Central memory CD8-positive, alpha-beta T cell (primary cell): ENCODE data around the gene ZNF780B.
"Not testable (repeated sequence)": the region's sequence is repeated elsewhere in the genome, so short reads cannot be mapped to it uniquely, and the experiment has no call there.

Experiments used
- ATAC-seq: fragments of 150-1000 bp; cut with Tn5 transposase; replicated peaks from 2 replicates; pipeline ENCODE4 v1.10.0; 2022; ENCODE audit warnings: mild to moderate bottlenecking, moderate FRiP score, moderate number of reproducible peaks; ENCODE audit not compliant: poor library complexity, severe bottlenecking; ENCODE audit errors: extremely low read depth
- DNase-seq, 2 donors: peaks; one replicate each; pipeline ENCODE4 v3.0.0; 2021; ENCODE audit warnings: low spot score in 2 of 2
- H3K27ac Mint-ChIP-seq: one replicate; pipeline ENCODE4 v1.8.0; 2022; ENCODE audit warnings: low read depth, mild to moderate bottlenecking, moderate library complexity, mixed read lengths
- H3K27me3 Mint-ChIP-seq: one replicate; pipeline ENCODE4 v1.8.0; 2022; ENCODE audit warnings: mixed read lengths
- H3K36me3 Mint-ChIP-seq: one replicate; pipeline ENCODE4 v1.8.0; 2022; ENCODE audit warnings: mild to moderate bottlenecking, moderate library complexity, mixed read lengths; ENCODE audit not compliant: insufficient read depth
- H3K4me1 Mint-ChIP-seq: one replicate; pipeline ENCODE4 v1.8.0; 2022; ENCODE audit warnings: mixed read lengths
- H3K4me3 Mint-ChIP-seq: one replicate; pipeline ENCODE4 v1.8.0; 2022; ENCODE audit warnings: mild to moderate bottlenecking, moderate library complexity, mixed read lengths
- H3K9me3 Mint-ChIP-seq: one replicate; pipeline ENCODE4 v1.8.0; 2022; ENCODE audit warnings: mixed read lengths

ZNF780B gene

DNA sequence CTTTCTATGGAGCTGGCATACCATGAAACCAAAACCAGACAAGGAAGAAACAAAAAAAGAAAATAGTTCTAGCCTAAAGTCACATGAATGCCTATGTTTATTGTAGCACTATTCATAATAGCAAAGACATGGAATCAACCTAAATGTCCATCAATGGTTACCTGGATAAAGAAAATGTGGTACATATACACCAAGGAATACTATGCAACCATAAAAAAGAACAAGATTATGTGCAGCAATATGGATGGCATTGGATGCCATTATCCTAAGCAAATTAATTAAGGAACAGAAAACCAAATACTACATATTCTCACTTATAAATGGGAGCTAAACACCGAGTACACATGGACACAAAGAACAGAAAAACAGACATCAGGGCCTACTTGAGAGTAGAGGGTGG lies 24.3 kb upstream of the ZNF780B start:
- ATAC-seq: no peak
- H3K27me3 Mint-ChIP-seq: no peaks in the 10 kb centered on the region
- H3K9me3 Mint-ChIP-seq: peaks cover 27% of the 10 kb centered on the region
- no peak overlapping the region for H3K4me3 Mint-ChIP-seq
- H3K4me1 Mint-ChIP-seq: peaks cover 5% of the 10 kb centered on the region
- DNase-seq: no peak
- H3K36me3 Mint-ChIP-seq: peaks cover 82% of the 10 kb centered on the region
- H3K27ac Mint-ChIP-seq: peak overlapping the region; percentile 35

- peaks cover 76% of the 10 kb centered on the region for H3K36me3 Mint-ChIP-seq
- H3K4me1 Mint-ChIP-seq: peaks cover 5% of the 10 kb centered on the region
- peaks cover 27% of the 10 kb centered on the region for H3K9me3 Mint-ChIP-seq
- no peak overlapping the region for H3K27ac Mint-ChIP-seq
- ATAC-seq (no peak), DNase-seq (no peak)
- no peak overlapping the region for H3K4me3 Mint-ChIP-seq
- H3K27me3 Mint-ChIP-seq: no peaks in the 10 kb centered on the region
Measured at GRCh38 chr19:40078377-40078776, 22.3 kb upstream of the ZNF780B start.

- Mint-ChIP-seq H3K36me3 (peaks cover 9% of the 10 kb centered on the region), H3K4me3 (no peak overlapping the region), H3K27ac (no peak overlapping the region), H3K4me1 (no peaks in the 10 kb centered on the region), H3K9me3 (peaks cover 5% of the 10 kb centered on the region), H3K27me3 (no peaks in the 10 kb centered on the region)
- no peak for DNase-seq
- ATAC-seq: no peak
Measured at GRCh38 chr19:40070058-40070457, 14.0 kb upstream of the ZNF780B start.

GRCh38 chr19:40059624-40060023 lies 3.6 kb upstream of the ZNF780B start:
- no peak for ATAC-seq

GRCh38 chr19:40057166-40057565 lies 1.1 kb upstream of the ZNF780B start:
- Mint-ChIP-seq H3K4me3 (peak overlapping the region; percentile 13), H3K4me1 (peaks cover 46% of the 10 kb centered on the region), H3K36me3 (peaks cover 7% of the 10 kb centered on the region), H3K9me3 (peaks cover 14% of the 10 kb centered on the region), H3K27me3 (peaks cover 14% of the 10 kb centered on the region), H3K27ac (no peak overlapping the region)
- no peak for DNase-seq
- no peak for ATAC-seq

More at GRCh38 chr19:40059624-40060023, 3.6 kb upstream of the ZNF780B start:
- Mint-ChIP-seq H3K36me3 (peaks cover 7% of the 10 kb centered on the region), H3K9me3 (peaks cover 30% of the 10 kb centered on the region), H3K4me3 (no peak overlapping the region), H3K27me3 (peaks cover 14% of the 10 kb centered on the region), H3K4me1 (peaks cover 21% of the 10 kb centered on the region), H3K27ac (no peak overlapping the region)
- no peak for DNase-seq

DNA sequence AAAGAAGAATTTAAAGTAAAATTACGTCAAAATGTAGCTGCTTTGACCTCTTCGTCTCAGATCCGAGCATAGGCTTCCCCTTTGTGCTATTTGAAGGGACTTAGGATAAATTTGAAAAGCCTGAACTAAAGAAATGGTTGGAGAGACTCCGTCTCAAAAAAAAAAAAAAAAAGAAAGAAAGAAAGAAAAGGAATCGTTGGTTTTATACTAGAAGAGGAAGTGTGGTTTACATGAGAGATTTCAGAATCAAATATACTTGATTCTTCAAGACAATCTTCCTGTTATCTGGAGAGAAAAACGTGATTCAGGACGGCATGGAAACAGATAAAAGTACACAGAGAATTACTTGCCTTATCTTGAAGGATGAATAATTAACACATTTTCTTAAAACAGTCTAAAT lies 474 bp upstream of the ZNF780B start:
- peak; percentile 9 for ATAC-seq
- Mint-ChIP-seq H3K36me3 (peaks cover 7% of the 10 kb centered on the region), H3K4me3 (peak overlapping the region; percentile 99), H3K27me3 (peaks cover 14% of the 10 kb centered on the region), H3K4me1 (peaks cover 48% of the 10 kb centered on the region), H3K27ac (peak overlapping the region; percentile 97), H3K9me3 (peaks cover 14% of the 10 kb centered on the region)
- no peak for DNase-seq

DNA sequence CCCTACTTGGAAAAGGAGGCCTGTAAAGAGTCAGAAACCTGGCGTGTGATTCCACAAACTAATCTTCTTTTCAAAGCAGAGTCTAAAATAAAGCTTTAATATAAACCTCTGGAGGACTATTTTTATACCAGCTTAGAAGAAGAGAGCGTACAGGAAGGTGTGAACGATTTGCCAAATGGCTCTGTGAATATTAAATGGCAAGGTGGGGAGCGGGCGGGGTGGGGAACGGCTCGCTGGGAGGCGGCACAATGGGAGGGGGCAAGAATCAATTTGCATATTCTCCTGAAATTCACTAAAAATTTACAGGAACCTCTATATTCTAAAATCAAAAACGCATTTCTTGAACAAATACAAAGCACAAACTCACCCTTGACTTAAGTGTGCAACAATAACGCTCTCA lies 982 bp downstream of the ZNF780B start:
- H3K9me3 Mint-ChIP-seq: peaks cover 13% of the 10 kb centered on the region
- H3K4me1 Mint-ChIP-seq: peaks cover 53% of the 10 kb centered on the region
- H3K27me3 Mint-ChIP-seq: peaks cover 13% of the 10 kb centered on the region
- peaks cover 11% of the 10 kb centered on the region for H3K36me3 Mint-ChIP-seq
- H3K4me3 Mint-ChIP-seq: peak overlapping the region; percentile 99
- no peak for DNase-seq
- H3K27ac Mint-ChIP-seq: no peak overlapping the region
- ATAC-seq: no peak

GRCh38 chr19:40054632-40055031 lies 1.4 kb downstream of the ZNF780B start:
- Mint-ChIP-seq H3K9me3 (peaks cover 9% of the 10 kb centered on the region), H3K4me3 (peak overlapping the region; percentile 99), H3K27ac (no peak overlapping the region), H3K36me3 (peaks cover 11% of the 10 kb centered on the region), H3K27me3 (peaks cover 9% of the 10 kb centered on the region), H3K4me1 (peaks cover 53% of the 10 kb centered on the region)
- DNase-seq (no peak), ATAC-seq (no peak)

- DNase-seq (no peak), ATAC-seq (no peak)
- H3K36me3 Mint-ChIP-seq: peaks cover 17% of the 10 kb centered on the region
- H3K9me3 Mint-ChIP-seq: no peaks in the 10 kb centered on the region
- H3K27ac Mint-ChIP-seq: no peak overlapping the region
- H3K4me1 Mint-ChIP-seq: peaks cover 57% of the 10 kb centered on the region
- no peak overlapping the region for H3K4me3 Mint-ChIP-seq
- no peaks in the 10 kb centered on the region for H3K27me3 Mint-ChIP-seq
Measured at GRCh38 chr19:40053491-40053890, 2.5 kb downstream of the ZNF780B start.

- not testable (repeated sequence) for H3K27ac Mint-ChIP-seq
Measured at GRCh38 chr19:40041718-40042117, 14.3 kb downstream of the ZNF780B start.

DNA sequence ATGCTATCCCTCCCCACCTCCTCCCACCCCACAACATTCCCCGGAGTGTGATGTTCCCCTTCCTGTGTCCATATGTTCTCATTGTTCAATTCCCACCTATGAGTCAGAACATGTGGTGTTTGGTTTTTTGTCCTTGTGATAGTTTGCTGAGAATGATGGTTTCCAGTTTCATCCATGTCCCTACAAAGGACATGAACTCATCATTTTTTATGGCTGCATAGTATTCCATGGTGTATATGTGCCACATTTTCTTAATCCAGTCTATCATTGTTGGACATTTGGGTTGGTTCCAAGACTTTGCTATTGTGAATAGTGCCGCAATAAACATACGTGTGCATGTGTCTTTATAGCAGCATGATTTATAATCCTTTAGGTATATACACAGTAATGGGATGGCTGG lies 18.0 kb downstream of the ZNF780B start:
- not testable (repeated sequence) for DNase-seq, H3K27me3 Mint-ChIP-seq, H3K4me3 Mint-ChIP-seq, H3K4me1 Mint-ChIP-seq, H3K27ac Mint-ChIP-seq, ATAC-seq, H3K36me3 Mint-ChIP-seq
- peaks cover 10% of the 10 kb centered on the region for H3K9me3 Mint-ChIP-seq

More at GRCh38 chr19:40041718-40042117, 14.3 kb downstream of the ZNF780B start:
- not testable (repeated sequence) for H3K4me1 Mint-ChIP-seq, DNase-seq, H3K27me3 Mint-ChIP-seq, ATAC-seq, H3K4me3 Mint-ChIP-seq
- H3K36me3 Mint-ChIP-seq: peaks cover 27% of the 10 kb centered on the region
- peaks cover 20% of the 10 kb centered on the region for H3K9me3 Mint-ChIP-seq

- Mint-ChIP-seq H3K27me3 (no peaks in the 10 kb centered on the region), H3K9me3 (peaks cover 10% of the 10 kb centered on the region), H3K4me3 (no peak overlapping the region), H3K4me1 (no peaks in the 10 kb centered on the region), H3K27ac (no peak overlapping the region), H3K36me3 (no peaks in the 10 kb centered on the region)
- no peak for DNase-seq
- ATAC-seq: no peak
Measured at GRCh38 chr19:40035996-40036395, 20.0 kb downstream of the ZNF780B start.

GRCh38 chr19:40033989-40034560 lies 22.0 kb downstream of the ZNF780B start:
- H3K27ac Mint-ChIP-seq: no peak overlapping the region
- no peak overlapping the region for H3K4me3 Mint-ChIP-seq
- ATAC-seq: no peak
- DNase-seq: no peak
- H3K27me3 Mint-ChIP-seq: no peaks in the 10 kb centered on the region
- H3K4me1 Mint-ChIP-seq: no peaks in the 10 kb centered on the region
- H3K36me3 Mint-ChIP-seq: no peaks in the 10 kb centered on the region
- peaks cover 10% of the 10 kb centered on the region for H3K9me3 Mint-ChIP-seq
